ENCODE measurements around the gene LZIC. TPM values are rescaled to one million over a fixed set of nuclear protein-coding genes. Genes with fewer than 3 reads are reported as not detected.

LZIC gene
- 36.3 TPM for total RNA-seq
- long read RNA-seq, transcript LZIC-202 (8 exons, 2,281 nt), result major isoform, 11 of 24 reads
- long read RNA-seq, partial matches to known transcripts, result 2 of 24 reads
- long read RNA-seq, other reads (novel, unspliced or antisense), result 5 of 24 reads

DNA sequence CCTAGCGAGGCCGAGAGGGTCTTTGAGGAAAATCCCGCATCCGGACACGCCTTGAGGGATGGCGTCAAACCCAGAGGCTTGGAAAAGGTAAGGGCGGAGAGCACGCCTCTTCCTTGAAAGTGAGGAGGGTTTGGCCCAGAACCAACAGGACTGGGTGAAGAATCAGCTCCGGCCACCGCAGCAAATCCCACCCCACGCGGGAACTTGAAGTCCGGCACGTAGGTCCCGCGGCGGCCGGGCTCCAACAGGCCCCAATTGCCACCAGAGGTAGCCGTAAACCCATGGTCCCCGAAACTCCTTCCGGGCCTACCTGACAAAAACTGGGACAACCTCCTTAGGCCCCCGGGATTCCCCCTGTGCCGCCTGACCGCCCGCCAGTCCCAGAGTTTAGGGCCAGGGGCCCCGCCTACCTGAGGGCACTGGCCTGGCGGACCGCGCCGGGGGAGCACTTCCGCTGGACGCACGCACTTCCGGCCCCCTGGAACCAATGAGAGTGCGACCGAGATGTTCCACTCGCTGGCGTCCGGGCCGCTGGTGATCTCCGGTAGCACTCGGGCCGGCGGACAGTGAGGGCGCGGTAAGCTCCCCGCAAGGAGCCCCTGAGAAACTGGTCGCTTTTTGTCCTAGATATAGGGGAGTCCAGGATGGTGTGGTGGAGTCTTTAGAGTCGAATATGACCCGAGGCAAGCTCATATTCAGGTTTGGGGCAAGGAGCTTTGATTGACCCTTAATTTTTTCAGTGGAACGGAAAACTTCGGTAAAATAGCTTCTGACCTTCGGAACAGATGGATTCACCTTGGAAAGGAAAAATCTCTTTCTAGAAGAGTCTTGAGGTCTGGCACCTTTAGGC is at the start of gene LZIC, which contains the start of gene NMNAT1:
Gene LZIC, minus strand, starts transcription at position 453 of the 850 bp plus-strand sequence. CDS start 6,772 bp downstream, outside the sequence.
Gene NMNAT1, plus strand, starts transcription at position 537 of the 850 bp plus-strand sequence. CDS start 28,599 bp downstream, outside the sequence.
- intact Hi-C loops (cut with micrococcal nuclease), result loop anchor here (10.0 kb wide), 1 partner anchor 68 kb away; no protein-coding TSS in a partner anchor
- H3K9me3 ChIP-seq (replicated peaks), result no peaks in the 10 kb centered on the region
- peaks cover 43% of the 10 kb centered on the region for H3K4me1 ChIP-seq
- peak within 1 kb of the TSS; percentile 94 for H3K27ac ChIP-seq (replicated peaks)
- peak within 1 kb of the TSS; percentile 78 for H3K4me3 ChIP-seq
- H3K36me3 ChIP-seq, result peaks cover 26% of the 10 kb centered on the region
- DNase-seq, result peak; percentile 93
- no peaks in the 10 kb centered on the region for H3K27me3 ChIP-seq (ENCODE audit: low read depth)
- TF ChIP-seq, protein P1, sequence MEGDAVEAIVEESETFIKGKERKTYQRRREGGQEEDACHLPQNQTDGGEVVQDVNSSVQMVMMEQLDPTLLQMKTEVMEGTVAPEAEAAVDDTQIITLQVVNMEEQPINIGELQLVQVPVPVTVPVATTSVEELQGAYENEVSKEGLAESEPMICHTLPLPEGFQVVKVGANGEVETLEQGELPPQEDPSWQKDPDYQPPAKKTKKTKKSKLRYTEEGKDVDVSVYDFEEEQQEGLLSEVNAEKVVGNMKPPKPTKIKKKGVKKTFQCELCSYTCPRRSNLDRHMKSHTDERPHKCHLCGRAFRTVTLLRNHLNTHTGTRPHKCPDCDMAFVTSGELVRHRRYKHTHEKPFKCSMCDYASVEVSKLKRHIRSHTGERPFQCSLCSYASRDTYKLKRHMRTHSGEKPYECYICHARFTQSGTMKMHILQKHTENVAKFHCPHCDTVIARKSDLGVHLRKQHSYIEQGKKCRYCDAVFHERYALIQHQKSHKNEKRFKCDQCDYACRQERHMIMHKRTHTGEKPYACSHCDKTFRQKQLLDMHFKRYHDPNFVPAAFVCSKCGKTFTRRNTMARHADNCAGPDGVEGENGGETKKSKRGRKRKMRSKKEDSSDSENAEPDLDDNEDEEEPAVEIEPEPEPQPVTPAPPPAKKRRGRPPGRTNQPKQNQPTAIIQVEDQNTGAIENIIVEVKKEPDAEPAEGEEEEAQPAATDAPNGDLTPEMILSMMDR (IDR thresholded peaks at IDR 0.05; ENCODE audit: borderline replicate concordance), result peak; percentile 13

DNA sequence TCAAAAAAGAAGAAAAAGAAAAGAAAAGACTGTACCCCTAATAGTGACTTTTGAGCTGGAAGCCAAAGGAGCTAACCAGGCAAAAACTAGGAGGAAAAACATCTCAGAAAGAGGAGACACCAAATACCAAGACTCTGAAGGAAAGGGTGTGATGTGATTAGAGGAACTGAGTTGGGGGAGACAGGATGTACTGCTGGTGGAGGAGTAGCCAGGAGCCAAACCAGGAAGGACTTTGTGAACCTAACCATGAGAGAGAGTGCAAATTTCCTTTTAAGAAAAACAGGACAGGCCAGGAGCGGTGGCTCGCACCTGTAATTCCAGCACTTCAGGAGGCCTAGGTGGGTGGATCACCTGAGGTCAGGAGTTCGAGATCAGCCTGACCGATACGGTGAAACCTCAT is 49.7 kb upstream of the LZIC start:
- Histone ChIP-seq H3K27ac (replicated peaks) (peak overlapping the region; percentile 86), H3K4me1 (peaks cover 57% of the 10 kb centered on the region), H3K9me3 (replicated peaks) (no peaks in the 10 kb centered on the region), H3K36me3 (no peaks in the 10 kb centered on the region), H3K4me3 (peak overlapping the region; percentile 7), H3K27me3 (ENCODE audit: low read depth) (peaks cover 11% of the 10 kb centered on the region)
- TF ChIP-seq, protein P1 (IDR thresholded peaks at IDR 0.05; ENCODE audit: borderline replicate concordance), result no peak
- no peak for DNase-seq
- intact Hi-C loops (cut with micrococcal nuclease), result no loop called here

DNA sequence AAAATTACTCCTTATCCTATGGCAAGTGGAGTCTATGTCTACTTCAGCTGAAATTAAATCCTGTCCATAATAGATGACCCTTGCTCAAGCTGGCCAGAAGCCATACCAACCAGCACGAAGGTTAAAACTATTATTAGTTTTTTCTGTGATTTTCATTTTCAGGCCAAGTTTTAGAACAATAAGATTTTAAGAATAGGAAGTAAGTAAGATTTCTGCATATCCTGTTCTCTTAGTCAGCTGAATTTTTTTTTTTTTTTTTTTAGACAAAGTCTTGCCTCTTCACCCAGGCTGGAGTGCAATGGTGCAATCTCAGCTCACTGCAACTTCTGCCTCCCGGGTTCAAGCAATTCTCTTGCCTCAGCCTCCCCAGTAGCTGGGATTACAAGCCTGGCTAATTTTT is 47.8 kb upstream of the LZIC start:
- Histone ChIP-seq H3K4me1 (peaks cover 44% of the 10 kb centered on the region), H3K9me3 (replicated peaks) (no peaks in the 10 kb centered on the region), H3K27me3 (ENCODE audit: low read depth) (no peaks in the 10 kb centered on the region), H3K27ac (replicated peaks) (peak overlapping the region; percentile 86), H3K36me3 (no peaks in the 10 kb centered on the region), H3K4me3 (peak overlapping the region; percentile 8)
- peak; percentile 19 for DNase-seq
- TF ChIP-seq, protein P1 (IDR thresholded peaks at IDR 0.05; ENCODE audit: borderline replicate concordance), result no peak
- intact Hi-C loops (cut with micrococcal nuclease), result no loop called here

DNA sequence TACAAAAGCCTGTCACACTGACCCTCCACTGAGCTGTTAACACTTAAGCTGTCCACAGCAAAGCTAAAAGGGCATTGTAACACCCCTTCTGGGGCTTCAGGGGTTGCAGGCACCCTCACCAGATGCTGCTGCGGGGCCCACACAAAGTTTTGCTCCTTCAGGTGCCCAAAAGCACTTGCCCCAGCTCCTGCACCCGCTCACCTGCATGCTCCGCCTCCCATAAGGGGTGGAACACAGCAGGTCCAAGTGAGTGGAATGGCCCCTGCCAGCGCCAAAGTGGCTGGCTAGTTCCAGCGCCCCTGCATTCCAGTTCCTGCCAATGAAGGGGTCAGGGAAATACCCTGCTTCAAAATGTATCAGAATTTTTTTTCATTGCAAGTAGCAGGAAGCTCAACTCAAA is 46.6 kb upstream of the LZIC start:
- Histone ChIP-seq H3K27ac (replicated peaks) (peak overlapping the region; percentile 86), H3K36me3 (no peaks in the 10 kb centered on the region), H3K4me3 (no peak overlapping the region), H3K4me1 (peaks cover 44% of the 10 kb centered on the region), H3K27me3 (ENCODE audit: low read depth) (no peaks in the 10 kb centered on the region), H3K9me3 (replicated peaks) (no peaks in the 10 kb centered on the region)
- no peak for DNase-seq
- intact Hi-C loops (cut with micrococcal nuclease), result no loop called here
- TF ChIP-seq, protein P1 (IDR thresholded peaks at IDR 0.05; ENCODE audit: borderline replicate concordance), result no peak

DNA sequence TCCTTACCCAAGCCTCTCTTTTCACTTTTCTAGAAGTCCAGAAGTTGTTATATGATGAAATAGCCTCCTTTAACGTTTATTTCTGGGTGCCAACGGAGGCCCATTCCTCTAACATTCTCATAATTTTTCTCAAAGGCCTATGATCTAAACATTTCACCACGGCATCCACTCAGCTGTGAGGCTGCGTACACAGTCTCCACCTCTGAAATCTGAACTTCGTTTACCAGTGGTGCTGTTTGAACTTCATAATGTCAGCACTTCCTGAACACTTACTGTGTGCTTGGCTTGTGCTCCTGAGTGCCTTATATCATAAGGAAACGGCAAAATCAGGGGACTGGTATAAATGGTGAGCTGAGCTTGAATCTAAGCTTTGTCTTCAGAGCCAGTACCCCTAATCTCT is 41.8 kb upstream of the LZIC start:
- Histone ChIP-seq H3K9me3 (replicated peaks) (no peaks in the 10 kb centered on the region), H3K27me3 (ENCODE audit: low read depth) (no peaks in the 10 kb centered on the region), H3K27ac (replicated peaks) (peak overlapping the region; percentile 75), H3K4me1 (peaks cover 17% of the 10 kb centered on the region), H3K36me3 (peaks cover 43% of the 10 kb centered on the region), H3K4me3 (no peak overlapping the region)
- DNase-seq, result no peak
- intact Hi-C loops (cut with micrococcal nuclease), result no loop called here
- TF ChIP-seq, protein P1 (IDR thresholded peaks at IDR 0.05; ENCODE audit: borderline replicate concordance), result no peak
